Breast epithelium (tissue), 4 donors: Measurements from ENCODE around the gene ALOX5. TPM values are rescaled to one million over a fixed set of nuclear protein-coding genes. Genes with fewer than 3 reads are reported as not detected.
A peak's percentile ranks its signal among the peaks of the same experiment; 100 is the strongest.

Experiments
- DNase-seq, 2 donors: peaks; one replicate each; pipeline ENCODE4 v3.0.0-alpha.2; 2019; ENCODE audit warnings: low spot score in 2 of 2
- H3K27ac ChIP-seq, 2 donors: fragments of 200-600 bp; sonication (generic) in 1 of 2; one replicate each; pipeline ENCODE4 v1.5.1; 2016 to 2019; ENCODE audit warnings: mild to moderate bottlenecking in 1 of 2
- H3K27me3 ChIP-seq, 2 donors: fragments of 200-600 bp; sonication (generic) in 1 of 2; one replicate each; pipeline versions ENCODE4 v1.5.1 to v1.6.0; 2017 to 2019; ENCODE audit warnings: control low read depth in 1 of 2, mild to moderate bottlenecking in 1 of 2
- H3K36me3 ChIP-seq: fragments of 200-600 bp; one replicate; pipeline ENCODE4 v1.5.1; 2019
- H3K4me1 ChIP-seq, 2 donors: fragments of 200-600 bp; sonication (generic); one replicate each; pipeline ENCODE4 v1.5.1; 2016 to 2019; ENCODE audit warnings: control low read depth in 1 of 2
- H3K4me3 ChIP-seq, 3 donors: fragments of 200-600 bp; sonication (generic); 1 replicate in 2 of 3; 2 replicates in 1 of 3; pipeline ENCODE4 v1.5.1; 2016 to 2019; ENCODE audit warnings: mild to moderate bottlenecking in 3 of 3, moderate library complexity in 2 of 3
- H3K9me3 ChIP-seq, 2 donors: fragments of 200-600 bp; sonication (generic) in 1 of 2; one replicate each; pipeline ENCODE4 v1.5.1; 2016 to 2019; ENCODE audit warnings: control low read depth in 1 of 2
- CTCF ChIP-seq, 3 donors: fragments of 450-650 bp; IDR thresholded peaks; one replicate each; pipeline ENCODE4 v1.5.1; 2016 to 2017; ENCODE audit warnings: antibody characterized with exemption in 3 of 3, mild to moderate bottlenecking in 3 of 3, moderate library complexity in 3 of 3
- POLR2A ChIP-seq: fragments of 450-650 bp; IDR thresholded peaks from one replicate; pipeline ENCODE4 v1.6.1; 2016; ENCODE audit warnings: antibody characterized with exemption, mild to moderate bottlenecking, moderate library complexity
- POLR2AphosphoS5 ChIP-seq, 3 donors: sonication (generic); formaldehyde crosslinking; IDR thresholded peaks; one replicate each; pipeline ENCODE4 v1.6.1; 2017; ENCODE audit warnings: antibody characterized with exemption in 3 of 3
- intact Hi-C: fragments of 100-400 bp; cut with DNase I; formaldehyde crosslinking; loops from one replicate; pipeline ENCODE4 v1.15.1; 2023; ENCODE audit warnings: low total_unique reads
- total RNA-seq, 3 donors: library from RNA; depleted of rRNA; stranded (reverse); fragments of >200 nt; gene quantifications; one replicate each; pipeline ENCODE4 v1.1.0, GENCODE V29; 2016

The ALOX5 gene
- total RNA-seq, 3 donors from 2014 or later, result 33.4 to 67.5 (median 49.0) TPM

GRCh38 chr10:45429790-45430189 is 55.8 kb downstream of the ALOX5 start:
- no peak for TF ChIP-seq POLR2AphosphoS5 (IDR thresholded peaks at IDR 0.05)
- TF ChIP-seq POLR2A, result no peak
- no peak for TF ChIP-seq CTCF (IDR thresholded peaks at IDR 0.05)
- H3K4me3 ChIP-seq, result no peak overlapping the region
- DNase-seq, result no peak
- H3K27ac ChIP-seq, result no peak overlapping the region
- intact Hi-C loops, result no loop called here
- no peaks in the 10 kb centered on the region for H3K4me1 ChIP-seq
- peaks cover 0 to 4% of the 10 kb centered on the region in 2 donors for H3K27me3 ChIP-seq
- H3K36me3 ChIP-seq, result no peaks in the 10 kb centered on the region
- H3K9me3 ChIP-seq, result no peaks in the 10 kb centered on the region

GRCh38 chr10:45432113-45432512 is 58.1 kb downstream of the ALOX5 start:
- no peak overlapping the region for H3K4me3 ChIP-seq
- no peaks in the 10 kb centered on the region for H3K4me1 ChIP-seq
- no peak for DNase-seq
- H3K9me3 ChIP-seq, result no peaks in the 10 kb centered on the region
- intact Hi-C loops, result no loop called here
- TF ChIP-seq POLR2A, result no peak
- no peaks in the 10 kb centered on the region for H3K36me3 ChIP-seq
- H3K27ac ChIP-seq, result no peak overlapping the region
- peaks cover 0 to 4% of the 10 kb centered on the region in 2 donors for H3K27me3 ChIP-seq

GRCh38 chr10:45432700-45433472 is 58.9 kb downstream of the ALOX5 start:
- intact Hi-C loops, result no loop called here
- H3K27ac ChIP-seq, result no peak overlapping the region
- H3K36me3 ChIP-seq, result no peaks in the 10 kb centered on the region
- no peaks in the 10 kb centered on the region for H3K9me3 ChIP-seq
- H3K4me3 ChIP-seq, result no peak overlapping the region
- peaks cover 0 to 4% of the 10 kb centered on the region in 2 donors for H3K27me3 ChIP-seq
- TF ChIP-seq POLR2AphosphoS5 (IDR thresholded peaks at IDR 0.05) (no peak), POLR2A (no peak), CTCF (IDR thresholded peaks at IDR 0.05) (no peak)
- no peak for DNase-seq
- no peaks in the 10 kb centered on the region for H3K4me1 ChIP-seq

- no peaks in the 10 kb centered on the region for H3K9me3 ChIP-seq
- no peak overlapping the region for H3K4me3 ChIP-seq
- H3K4me1 ChIP-seq, result no peaks in the 10 kb centered on the region
- H3K27ac ChIP-seq, result no peak overlapping the region
- no peaks in the 10 kb centered on the region for H3K36me3 ChIP-seq
- peak in 1 of 2 donors; percentile 10 for DNase-seq
- intact Hi-C loops, result no loop called here
- no peak for TF ChIP-seq POLR2A
- no peak for TF ChIP-seq POLR2AphosphoS5 (IDR thresholded peaks at IDR 0.05)
- TF ChIP-seq CTCF (IDR thresholded peaks at IDR 0.05), result no peak
- H3K27me3 ChIP-seq, result peaks cover 0 to 4% of the 10 kb centered on the region in 2 donors
Measured at GRCh38 chr10:45433716-45434469, 59.9 kb downstream of the ALOX5 start.

GRCh38 chr10:45437587-45438465 is 63.8 kb downstream of the ALOX5 start:
- Histone ChIP-seq H3K36me3 (no peaks in the 10 kb centered on the region), H3K27me3 (no peaks in the 10 kb centered on the region), H3K9me3 (no peaks in the 10 kb centered on the region), H3K27ac (no peak overlapping the region), H3K4me3 (no peak overlapping the region), H3K4me1 (no peaks in the 10 kb centered on the region)
- DNase-seq, result peak in 1 of 2 donors; percentile 9
- TF ChIP-seq POLR2A (no peak), CTCF (IDR thresholded peaks at IDR 0.05) (no peak), POLR2AphosphoS5 (IDR thresholded peaks at IDR 0.05) (no peak)
- intact Hi-C loops, result no loop called here
